GM21515 (cell line): ENCODE results near the gene DHRS4.

ENCODE experiments used
- ATAC-seq: cut with Tn5 transposase; IDR thresholded peaks from one replicate; pipeline ENCODE4 v1.9.1; 2021; ENCODE audit not compliant: unreplicated experiment

The DHRS4 gene

GRCh38 chr14:23953464-23954278, at the start of gene DHRS4:
Gene DHRS4, plus strand, starts transcription at chr14:23953770. Its CDS starts 19 bp downstream, at chr14:23953789.
- ATAC-seq, result peak; percentile 91

GRCh38 chr14:23910101-23910875, 43.3 kb upstream of the DHRS4 start:
- ATAC-seq, result no peak

- no peak for ATAC-seq
Observed at GRCh38 chr14:23910876-23911210, 42.7 kb upstream of the DHRS4 start.

DNA sequence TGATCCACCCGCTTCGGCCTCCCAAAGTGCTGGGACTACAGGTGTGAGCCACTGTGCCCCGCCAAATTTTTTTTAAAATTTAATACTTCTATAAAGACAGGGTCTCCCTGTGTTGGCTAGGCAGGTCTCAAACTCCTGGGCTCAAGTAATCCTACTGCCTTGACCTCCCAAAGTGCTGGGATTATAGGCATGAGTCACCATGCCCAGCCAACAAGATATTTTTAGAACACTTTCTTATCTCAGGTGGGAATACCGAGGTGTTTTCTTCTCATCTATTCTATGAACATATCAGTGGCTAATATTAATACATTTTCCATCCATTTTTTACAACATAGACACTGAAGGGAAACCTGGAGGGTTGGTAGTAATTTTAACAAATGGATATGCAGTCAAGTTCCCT, 38.0 kb upstream of the DHRS4 start:
- no peak for ATAC-seq

GRCh38 chr14:23916004-23916403, 37.6 kb upstream of the DHRS4 start:
- no peak for ATAC-seq

GRCh38 chr14:23916446-23916845, 37.1 kb upstream of the DHRS4 start:
- no peak for ATAC-seq

DNA sequence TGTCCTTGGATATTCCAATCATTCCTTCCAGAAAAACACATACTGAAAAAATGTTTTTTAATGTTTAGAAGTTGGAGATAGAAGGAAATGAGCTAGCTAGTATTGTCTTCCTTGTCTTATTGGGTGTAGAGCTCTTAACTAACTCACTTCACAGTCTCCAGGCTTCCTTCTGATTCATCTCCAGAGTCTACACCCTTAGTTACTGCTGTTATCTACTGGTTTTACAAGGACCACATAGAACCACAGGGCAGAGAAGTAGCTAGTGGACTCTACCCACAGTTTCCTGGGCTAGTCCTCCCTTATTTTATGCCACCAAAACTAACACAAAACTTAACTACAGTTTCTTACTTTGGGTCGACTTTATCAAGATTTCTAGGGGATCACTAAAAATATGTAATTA, 31.0 kb upstream of the DHRS4 start:
- no peak for ATAC-seq

DNA sequence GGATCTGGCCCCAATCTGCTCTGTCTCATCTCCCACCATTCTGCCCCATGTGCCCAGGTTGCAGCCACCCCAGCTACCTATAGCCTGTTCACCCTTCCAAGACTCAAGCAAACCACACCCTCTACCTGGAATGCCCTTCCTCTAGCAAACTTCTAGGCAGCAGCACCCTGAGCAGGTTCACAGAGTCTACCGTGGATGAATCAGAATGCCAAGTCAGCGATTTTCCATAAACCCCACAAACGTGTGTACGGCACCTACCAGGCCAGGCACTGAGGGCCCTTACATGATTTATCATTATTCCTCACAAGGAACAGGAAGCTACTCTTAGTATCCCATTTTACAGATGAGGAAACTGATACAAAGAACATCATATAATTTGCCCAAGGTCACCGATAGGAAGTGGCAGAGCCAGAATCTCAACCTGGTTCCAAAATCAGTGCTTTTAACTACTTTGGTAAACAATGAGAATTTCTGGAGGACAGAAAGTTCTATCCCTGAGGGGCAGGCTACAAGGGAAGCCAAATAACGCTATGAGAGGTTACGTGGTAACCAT, 28.0 kb upstream of the DHRS4 start:
- ATAC-seq, result no peak

GRCh38 chr14:23926543-23926942, 27.0 kb upstream of the DHRS4 start:
- no peak for ATAC-seq

DNA sequence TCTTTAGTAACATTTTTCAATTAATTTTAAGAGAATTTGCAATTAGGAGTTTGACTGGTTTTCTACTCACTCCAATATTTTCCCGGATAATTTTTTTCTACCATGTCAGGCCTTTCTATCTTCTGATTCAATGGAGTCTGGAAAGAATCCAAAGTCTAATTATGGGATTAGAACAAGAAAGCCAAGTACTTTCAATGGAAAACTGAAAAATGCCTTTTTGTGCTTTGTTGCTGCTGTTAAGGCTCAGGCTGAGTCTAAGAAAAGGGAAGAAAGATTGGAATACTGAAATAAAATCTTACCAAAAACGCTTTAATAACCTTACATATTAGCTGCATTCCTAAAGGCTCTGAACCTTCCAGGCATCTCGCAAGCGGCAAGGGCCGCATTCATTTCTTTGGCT, 24.4 kb upstream of the DHRS4 start:
- no peak for ATAC-seq

GRCh38 chr14:23929822-23930294, 23.7 kb upstream of the DHRS4 start:
- ATAC-seq, result no peak

GRCh38 chr14:23930742-23931141, 22.8 kb upstream of the DHRS4 start:
- no peak for ATAC-seq

DNA sequence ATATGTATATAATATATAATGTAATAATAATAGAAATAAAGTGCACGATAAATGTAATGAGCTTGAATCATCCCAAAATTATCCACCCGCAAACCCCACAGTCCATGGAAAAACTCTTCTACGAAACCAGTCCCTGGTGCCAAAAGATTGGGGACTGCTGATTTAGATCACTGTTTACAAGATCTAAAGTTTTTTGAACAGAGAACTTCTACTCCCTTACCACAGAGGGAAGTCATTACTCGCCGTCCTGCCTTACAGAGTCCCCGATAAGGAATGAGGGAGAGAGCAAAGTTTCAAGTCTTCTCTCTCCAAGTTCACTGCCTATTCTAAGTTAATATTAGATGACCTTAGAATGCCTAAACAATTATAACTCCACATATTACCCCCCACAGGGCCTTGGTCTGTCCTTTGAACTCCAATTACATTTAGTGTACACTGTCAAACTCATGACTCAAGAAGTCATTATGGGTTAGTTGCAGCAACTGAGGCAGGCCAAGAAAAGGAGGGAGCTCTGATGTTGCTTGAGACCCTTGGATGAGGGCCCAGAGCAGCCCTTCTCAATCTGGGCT, 21.8 kb upstream of the DHRS4 start:
- no peak for ATAC-seq

GRCh38 chr14:23932639-23933038, 20.9 kb upstream of the DHRS4 start:
- ATAC-seq, result no peak

GRCh38 chr14:23933108-23933741, 20.3 kb upstream of the DHRS4 start:
- no peak for ATAC-seq

GRCh38 chr14:23933742-23934128, 19.8 kb upstream of the DHRS4 start:
- ATAC-seq, result no peak

DNA sequence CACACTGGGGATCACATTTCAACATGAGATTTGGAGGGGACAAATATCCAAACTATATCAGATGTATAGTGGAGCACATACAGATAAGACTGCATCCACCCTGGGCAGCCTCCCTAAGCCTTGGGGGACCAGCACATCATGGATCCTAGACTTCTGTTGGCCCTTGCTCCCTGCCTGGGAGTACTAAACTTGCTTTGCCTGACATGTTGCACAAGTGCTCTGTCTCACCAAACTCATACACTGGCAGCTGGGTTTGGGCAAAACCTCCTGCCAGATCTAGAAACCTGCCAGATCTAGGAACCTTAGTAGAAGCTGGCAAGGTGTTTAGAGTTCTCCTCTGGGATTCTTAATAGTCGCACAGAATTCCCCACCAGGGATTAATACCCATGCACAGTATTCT, 18.4 kb upstream of the DHRS4 start:
- no peak for ATAC-seq

DNA sequence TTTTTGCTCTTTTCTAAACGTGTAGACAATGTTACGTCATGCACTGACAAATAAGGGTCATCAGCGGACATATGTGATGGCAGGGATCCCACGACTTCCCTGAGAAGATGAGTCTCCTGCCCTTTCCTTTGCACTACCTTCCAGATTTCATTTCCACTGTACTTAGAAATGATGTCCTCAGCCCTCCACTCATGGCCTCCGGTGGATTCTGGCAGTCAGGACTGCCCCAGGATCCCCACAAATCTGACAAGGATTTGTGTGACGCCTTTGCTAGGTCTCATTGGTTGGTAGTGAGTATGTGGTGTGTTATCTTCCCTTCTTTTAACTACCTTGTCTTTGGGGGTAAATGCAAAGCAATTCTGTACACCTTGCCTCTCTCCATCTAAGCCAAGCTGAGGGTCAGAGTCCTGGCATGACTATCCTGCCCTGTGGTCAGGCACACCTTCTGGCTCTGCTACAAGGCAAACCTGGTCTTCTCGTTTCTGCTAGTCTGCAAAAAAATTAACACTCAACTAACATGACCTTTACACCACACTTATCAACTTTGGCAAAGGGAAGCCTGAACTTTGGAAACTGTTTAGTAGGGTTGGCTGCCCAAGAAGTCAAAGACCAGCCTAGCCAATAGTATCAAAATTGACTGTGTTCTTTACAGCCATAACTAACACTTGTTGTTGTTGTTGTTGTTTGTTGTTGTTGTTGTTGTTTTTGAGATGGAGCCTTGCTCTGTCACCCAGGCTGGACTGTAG, 17.3 kb upstream of the DHRS4 start:
- ATAC-seq, result no peak

DNA sequence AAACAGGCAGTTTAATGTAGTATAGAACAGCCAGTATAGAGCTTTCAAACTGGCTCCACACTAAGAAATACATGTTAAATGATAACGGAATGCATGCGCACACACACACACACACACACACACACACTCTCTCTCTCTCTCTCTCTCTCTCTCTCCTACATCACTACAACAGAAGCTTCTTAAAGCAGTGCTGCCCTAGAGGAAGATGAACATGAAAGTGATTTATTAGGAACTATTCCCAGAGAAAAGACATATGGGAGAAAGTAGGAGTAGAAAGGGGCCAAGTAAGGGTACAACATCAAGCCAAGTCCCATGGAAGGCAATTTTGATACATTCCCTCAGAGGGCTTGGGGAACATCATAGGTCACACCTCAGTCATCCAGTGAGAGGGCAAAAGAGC, 16.4 kb upstream of the DHRS4 start:
- no peak for ATAC-seq

GRCh38 chr14:23938823-23939222, 14.7 kb upstream of the DHRS4 start:
- ATAC-seq, result no peak
